ENCODE results near the gene PERM1. TPM values are rescaled to one million over a fixed set of nuclear protein-coding genes. Genes with fewer than 3 reads are reported as not detected.

The PERM1 gene
- total RNA-seq, 1 donor from 2014 or later, result not detected

GRCh38 chr1:974687-975328 lies 7.1 kb downstream of the PERM1 start:
- no peaks in the 10 kb centered on the region for H3K27me3 ChIP-seq (ENCODE audit: control insufficient read depth, insufficient read depth, low read length)

GRCh38 chr1:974293-974640 lies 7.6 kb downstream of the PERM1 start:
- H3K36me3 ChIP-seq (ENCODE audit: control insufficient read depth, insufficient read depth, low read length), result peaks cover 10% of the 10 kb centered on the region
- FAIRE-seq (no peak), DNase-seq (ENCODE audit: low read depth) (no peak)
- H3K4me3 ChIP-seq (ENCODE audit: low read depth, low read length), result no peak overlapping the region
- no peak for TF ChIP-seq CTCF (IDR thresholded peaks at IDR 0.05; ENCODE audit: insufficient read depth, low read length, severe bottlenecking)
- no peaks in the 10 kb centered on the region for H3K27me3 ChIP-seq (ENCODE audit: control insufficient read depth, insufficient read depth, low read length)

More at GRCh38 chr1:974687-975328, 7.1 kb downstream of the PERM1 start:
- Histone ChIP-seq H3K4me3 (ENCODE audit: low read depth, low read length) (no peak overlapping the region), H3K36me3 (ENCODE audit: control insufficient read depth, insufficient read depth, low read length) (peaks cover 10% of the 10 kb centered on the region)
- no peak for TF ChIP-seq CTCF (IDR thresholded peaks at IDR 0.05; ENCODE audit: insufficient read depth, low read length, severe bottlenecking)
- DNase-seq (ENCODE audit: low read depth), result no peak
- FAIRE-seq, result no peak

- TF ChIP-seq CTCF (IDR thresholded peaks at IDR 0.05; ENCODE audit: insufficient read depth, low read length, severe bottlenecking), result no peak
- peaks cover 10% of the 10 kb centered on the region for H3K36me3 ChIP-seq (ENCODE audit: control insufficient read depth, insufficient read depth, low read length)
- H3K27me3 ChIP-seq (ENCODE audit: control insufficient read depth, insufficient read depth, low read length), result no peaks in the 10 kb centered on the region
- FAIRE-seq (no peak), DNase-seq (ENCODE audit: low read depth) (no peak)
- no peak overlapping the region for H3K4me3 ChIP-seq (ENCODE audit: low read depth, low read length)
Measured at GRCh38 chr1:973459-974292, 8.2 kb downstream of the PERM1 start.

GRCh38 chr1:972726-973458 lies 9.0 kb downstream of the PERM1 start:
- no peaks in the 10 kb centered on the region for H3K27me3 ChIP-seq (ENCODE audit: control insufficient read depth, insufficient read depth, low read length)
- no peak overlapping the region for H3K4me3 ChIP-seq (ENCODE audit: low read depth, low read length)
- FAIRE-seq (no peak), DNase-seq (ENCODE audit: low read depth) (no peak)
- TF ChIP-seq CTCF (IDR thresholded peaks at IDR 0.05; ENCODE audit: insufficient read depth, low read length, severe bottlenecking), result no peak
- peaks cover 10% of the 10 kb centered on the region for H3K36me3 ChIP-seq (ENCODE audit: control insufficient read depth, insufficient read depth, low read length)

- Histone ChIP-seq H3K27me3 (ENCODE audit: control insufficient read depth, insufficient read depth, low read length) (no peaks in the 10 kb centered on the region), H3K4me3 (ENCODE audit: low read depth, low read length) (no peak overlapping the region), H3K36me3 (ENCODE audit: control insufficient read depth, insufficient read depth, low read length) (peaks cover 11% of the 10 kb centered on the region)
- DNase-seq (ENCODE audit: low read depth), result no peak
- no peak for FAIRE-seq
- no peak for TF ChIP-seq CTCF (IDR thresholded peaks at IDR 0.05; ENCODE audit: insufficient read depth, low read length, severe bottlenecking)
Measured at GRCh38 chr1:971751-972506, 10.0 kb downstream of the PERM1 start.

Measured in bronchial epithelial cell (primary cell).